IMR-90 (cell line): ENCODE results near the gene JMJD8.

Source experiments
- CHD1 ChIP-seq: IDR thresholded peaks from 2 replicates; pipeline ENCODE4 v1.6.1; 2012; ENCODE audit warnings: low read depth, low read length, improper control_type of control experiment
- CTCF ChIP-seq: conservative IDR thresholded peaks from 2 replicates; pipeline ENCODE4 v1.5.1; 2012; ENCODE audit warnings: mild to moderate bottlenecking, low read depth, low read length, improper control_type of control experiment
- POLR2A ChIP-seq: IDR thresholded peaks from 2 replicates; pipeline ENCODE4 v1.6.1; 2012; ENCODE audit warnings: mild to moderate bottlenecking, low read depth, low read length

DNA sequence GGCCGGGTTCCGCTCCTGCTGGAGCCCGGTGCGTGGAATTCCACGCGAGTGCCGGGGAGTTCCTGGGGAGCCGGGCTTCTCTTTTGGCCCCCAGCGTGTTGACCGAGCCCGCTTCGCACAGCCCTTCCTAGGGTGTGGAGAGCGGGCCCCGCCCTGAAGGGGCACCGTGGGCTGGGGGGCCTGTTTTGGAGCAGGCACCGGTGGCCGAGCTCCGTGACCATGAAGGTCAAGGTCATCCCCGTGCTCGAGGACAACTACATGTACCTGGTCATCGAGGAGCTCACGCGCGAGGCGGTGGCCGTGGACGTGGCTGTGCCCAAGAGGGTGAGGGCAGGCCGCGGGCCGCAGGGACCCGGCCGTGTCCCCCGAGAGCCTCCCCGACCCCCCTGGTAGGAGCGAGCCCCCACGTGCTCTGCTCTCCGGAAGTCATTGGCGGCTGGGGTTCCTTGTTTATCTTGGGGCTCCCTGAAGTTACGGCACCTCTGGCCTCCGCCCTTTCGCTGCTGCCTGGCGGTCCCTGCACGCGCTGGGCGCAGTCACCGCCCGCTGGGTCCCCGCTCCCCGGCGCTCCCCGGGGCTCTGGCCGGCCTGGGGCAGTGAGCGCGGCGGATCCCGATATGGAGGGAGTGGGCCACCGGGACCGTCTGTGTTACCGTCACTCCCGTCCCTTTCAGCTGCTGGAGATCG lies 43.3 kb upstream of the JMJD8 start:
- TF ChIP-seq CHD1 = no peak
- TF ChIP-seq CTCF = no peak
- TF ChIP-seq POLR2A = peak; percentile 20; the same call in 1 of the 2 replicates
